Coronary artery (tissue), 2 donors: ENCODE data around the gene ANXA4.

Source experiments
- DNase-seq: peaks from one replicate; pipeline ENCODE4 v3.0.0-alpha.2; 2017; ENCODE audit warnings: low spot score
- H3K27ac ChIP-seq, 2 donors: fragments of 200-600 bp; sonication (generic); one replicate each; pipeline ENCODE4 v1.5.1; 2016 to 2019
- H3K4me3 ChIP-seq: fragments of 200-600 bp; sonication (generic); 2 replicates; pipeline ENCODE4 v1.5.1; 2016; ENCODE audit warnings: mild to moderate bottlenecking, moderate library complexity
- TF ChIP-seq, protein P1 (sequence below): fragments of 200-600 bp; sonication (generic); IDR thresholded peaks from one replicate; pipeline ENCODE4 v1.5.1; 2019; ENCODE audit warnings: antibody characterized with exemption

ANXA4 gene

DNA sequence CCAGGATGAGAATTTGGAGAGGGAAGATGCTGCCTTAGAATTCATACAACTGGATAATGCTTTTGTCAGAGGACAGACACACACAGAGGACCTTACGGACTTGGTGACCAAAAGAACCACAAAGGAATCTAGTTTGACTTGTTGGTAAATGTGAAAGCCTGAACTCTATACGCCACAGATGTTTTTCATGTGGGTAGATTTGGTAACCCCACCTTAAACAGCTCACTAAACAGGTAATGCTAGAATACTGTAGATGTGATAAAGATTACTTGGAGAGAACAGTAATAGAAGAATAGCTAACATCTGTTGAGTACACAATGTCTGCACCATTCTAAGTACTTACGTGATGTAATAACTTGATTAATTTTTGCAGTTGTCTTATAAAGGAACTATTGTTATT is 24.1 kb downstream of the ANXA4 start:
- Histone ChIP-seq H3K4me3 (no peak overlapping the region), H3K27ac (peak overlapping the region in 1 of 2 donors; percentile 79)
- DNase-seq: no peak
- TF ChIP-seq, protein P1, sequence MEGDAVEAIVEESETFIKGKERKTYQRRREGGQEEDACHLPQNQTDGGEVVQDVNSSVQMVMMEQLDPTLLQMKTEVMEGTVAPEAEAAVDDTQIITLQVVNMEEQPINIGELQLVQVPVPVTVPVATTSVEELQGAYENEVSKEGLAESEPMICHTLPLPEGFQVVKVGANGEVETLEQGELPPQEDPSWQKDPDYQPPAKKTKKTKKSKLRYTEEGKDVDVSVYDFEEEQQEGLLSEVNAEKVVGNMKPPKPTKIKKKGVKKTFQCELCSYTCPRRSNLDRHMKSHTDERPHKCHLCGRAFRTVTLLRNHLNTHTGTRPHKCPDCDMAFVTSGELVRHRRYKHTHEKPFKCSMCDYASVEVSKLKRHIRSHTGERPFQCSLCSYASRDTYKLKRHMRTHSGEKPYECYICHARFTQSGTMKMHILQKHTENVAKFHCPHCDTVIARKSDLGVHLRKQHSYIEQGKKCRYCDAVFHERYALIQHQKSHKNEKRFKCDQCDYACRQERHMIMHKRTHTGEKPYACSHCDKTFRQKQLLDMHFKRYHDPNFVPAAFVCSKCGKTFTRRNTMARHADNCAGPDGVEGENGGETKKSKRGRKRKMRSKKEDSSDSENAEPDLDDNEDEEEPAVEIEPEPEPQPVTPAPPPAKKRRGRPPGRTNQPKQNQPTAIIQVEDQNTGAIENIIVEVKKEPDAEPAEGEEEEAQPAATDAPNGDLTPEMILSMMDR: no peak

DNA sequence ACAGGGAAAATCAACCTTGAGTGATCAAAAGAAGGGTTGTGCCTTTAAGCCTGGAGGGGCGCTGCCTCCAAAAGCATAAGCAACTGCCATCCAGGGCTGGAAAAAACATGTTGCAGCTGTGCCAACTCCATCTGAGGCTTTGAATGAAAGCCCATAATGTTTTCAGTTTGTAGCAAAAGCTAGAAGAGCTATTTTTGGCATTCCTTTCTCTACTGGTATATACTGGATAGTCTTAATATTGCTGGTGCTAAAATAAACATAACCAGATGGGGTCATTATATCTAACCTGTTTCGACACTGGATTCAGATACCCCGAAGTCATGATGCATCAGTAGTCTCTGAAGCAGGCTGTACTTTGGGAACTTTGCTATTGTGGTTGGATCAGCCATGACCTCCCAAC is 25.1 kb downstream of the ANXA4 start:
- TF ChIP-seq, protein P1: no peak
- H3K27ac ChIP-seq: peak overlapping the region; percentile 43 to 79
- peak overlapping the region; percentile 21 for H3K4me3 ChIP-seq
- DNase-seq: no peak

DNA sequence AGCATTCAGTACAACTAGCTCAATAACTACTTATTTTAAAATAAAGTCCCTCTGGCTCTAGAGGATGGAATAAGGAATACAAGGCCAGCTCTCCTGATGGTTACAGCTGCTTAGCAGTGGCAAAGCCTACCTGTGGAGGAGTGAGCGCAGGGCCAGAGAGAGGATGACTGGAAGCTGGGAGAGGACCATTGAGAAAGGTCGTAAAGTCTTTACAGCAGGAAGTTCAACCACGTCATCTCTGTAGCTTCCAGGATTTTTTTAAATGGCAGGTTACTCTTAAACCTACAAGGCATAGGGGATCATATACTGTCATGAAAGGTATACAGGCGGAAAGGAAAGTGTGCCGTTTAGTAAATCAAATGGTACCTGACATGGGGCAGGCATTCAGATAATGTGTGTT is 26.3 kb downstream of the ANXA4 start:
- no peak overlapping the region for H3K4me3 ChIP-seq
- no peak for DNase-seq
- TF ChIP-seq, protein P1: no peak
- H3K27ac ChIP-seq: no peak overlapping the region

DNA sequence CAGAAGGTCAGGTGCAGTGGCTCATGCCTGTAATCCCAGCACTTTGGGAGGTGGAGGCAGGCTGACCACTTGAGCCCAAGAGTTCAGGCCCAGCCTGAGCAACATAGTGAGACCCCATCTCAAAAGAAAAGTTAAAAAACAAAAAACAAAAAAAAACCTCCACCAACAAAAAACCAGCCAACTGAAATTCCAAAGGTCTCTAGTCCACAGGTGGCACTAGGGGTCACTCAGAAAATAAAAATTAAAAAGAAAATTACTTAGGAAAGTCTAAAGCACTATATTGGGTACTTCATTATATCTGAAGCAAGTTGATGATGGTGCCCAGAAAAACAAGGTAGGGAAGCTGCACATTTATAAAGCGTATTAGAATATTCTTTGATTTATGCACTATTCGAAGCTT is 26.9 kb downstream of the ANXA4 start:
- peak overlapping the region; percentile 58 to 83 for H3K27ac ChIP-seq
- no peak for DNase-seq
- TF ChIP-seq, protein P1: no peak
- no peak overlapping the region for H3K4me3 ChIP-seq

DNA sequence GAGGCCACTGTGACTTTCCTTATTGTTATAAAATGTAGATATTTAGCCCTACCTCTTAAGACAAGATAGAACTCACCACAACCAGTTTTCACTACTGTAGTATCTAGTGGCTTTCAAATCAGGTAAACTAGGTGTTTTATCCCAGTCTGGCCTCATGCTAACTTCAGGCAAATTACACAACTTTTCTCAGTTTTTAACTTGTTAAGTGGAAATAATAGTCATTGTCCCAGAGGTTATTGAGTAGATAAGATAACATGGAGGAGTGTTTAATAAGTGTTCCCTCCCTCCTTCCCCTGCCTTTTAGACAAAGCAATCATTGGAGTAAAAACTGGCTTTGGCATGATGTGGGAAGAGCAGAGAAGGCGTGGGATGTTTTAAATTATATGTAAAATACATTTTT is 27.3 kb downstream of the ANXA4 start:
- peak overlapping the region; percentile 58 to 83 for H3K27ac ChIP-seq
- DNase-seq: no peak

DNA sequence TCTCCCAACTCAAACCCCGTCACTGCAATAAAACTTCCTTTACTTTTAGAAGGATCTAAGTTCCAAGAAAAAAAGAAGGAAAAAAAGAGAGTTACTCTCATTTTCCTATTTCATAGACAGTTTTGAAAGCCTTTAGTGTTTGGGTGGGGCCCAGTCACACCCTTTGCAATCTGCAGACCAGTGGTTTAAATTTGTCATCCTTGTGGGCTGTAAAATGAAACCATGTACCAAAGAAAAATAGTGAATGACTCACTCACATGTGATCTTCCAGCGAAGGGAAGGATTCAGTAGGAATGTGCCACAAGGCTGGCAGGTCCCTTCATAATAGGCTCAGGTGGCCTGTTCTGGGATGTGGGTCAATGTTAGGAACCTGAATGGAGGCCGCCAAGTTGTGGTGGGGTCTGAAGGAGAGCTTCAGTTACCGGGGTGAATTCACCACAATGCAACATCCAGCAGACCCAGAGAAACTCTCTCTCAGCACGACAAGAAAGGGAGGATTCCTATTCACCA is 28.3 kb downstream of the ANXA4 start:
- TF ChIP-seq, protein P1: no peak
- Histone ChIP-seq H3K4me3 (no peak overlapping the region), H3K27ac (peak overlapping the region; percentile 58 to 83)
- no peak for DNase-seq

More for the DNA sequence above, 27.3 kb downstream of the ANXA4 start:
- TF ChIP-seq, protein P1: no peak
- no peak overlapping the region for H3K4me3 ChIP-seq

DNA sequence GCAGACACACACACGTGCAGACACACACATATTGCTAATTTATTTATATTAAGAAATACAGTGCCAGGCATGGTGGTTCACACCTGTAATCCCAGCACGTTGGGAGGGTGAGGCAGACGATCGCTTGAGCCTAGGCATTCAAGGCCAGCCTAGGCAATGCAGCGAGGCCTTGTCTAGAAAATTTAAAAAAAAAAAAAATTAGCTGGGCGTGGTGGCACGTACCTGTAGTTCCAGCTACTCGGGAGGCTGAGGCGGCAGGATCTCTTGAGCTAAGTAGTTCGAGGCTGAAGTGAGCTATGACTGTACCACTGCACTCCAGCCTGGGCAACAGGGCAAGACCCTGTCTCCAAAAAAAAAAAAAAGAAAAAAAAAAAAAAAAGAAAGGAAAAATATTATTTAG is 28.8 kb downstream of the ANXA4 start:
- TF ChIP-seq, protein P1: no peak

More for the DNA sequence above, 28.8 kb downstream of the ANXA4 start:
- no peak for DNase-seq
- Histone ChIP-seq H3K27ac (peak overlapping the region; percentile 39 to 83), H3K4me3 (no peak overlapping the region)
